H54 (cell line): ENCODE measurements around the gene ENGASE.

Experiments
- DNase-seq: peaks from one replicate; pipeline ENCODE4 v3.0.0; 2011; ENCODE audit warnings: low spot score, mixed read lengths; ENCODE audit not compliant: insufficient read length
- FAIRE-seq: peaks from 3 replicates; lab custom pipeline; 2011; peaks lifted over from hg19 to GRCh38; lab: Jason Lieb, UNC
- POLR2A ChIP-seq: IDR thresholded peaks from 2 replicates; pipeline ENCODE4 v1.6.1; 2011; ENCODE audit warnings: low read depth, mild to moderate bottlenecking, low read length

ENGASE gene

DNA sequence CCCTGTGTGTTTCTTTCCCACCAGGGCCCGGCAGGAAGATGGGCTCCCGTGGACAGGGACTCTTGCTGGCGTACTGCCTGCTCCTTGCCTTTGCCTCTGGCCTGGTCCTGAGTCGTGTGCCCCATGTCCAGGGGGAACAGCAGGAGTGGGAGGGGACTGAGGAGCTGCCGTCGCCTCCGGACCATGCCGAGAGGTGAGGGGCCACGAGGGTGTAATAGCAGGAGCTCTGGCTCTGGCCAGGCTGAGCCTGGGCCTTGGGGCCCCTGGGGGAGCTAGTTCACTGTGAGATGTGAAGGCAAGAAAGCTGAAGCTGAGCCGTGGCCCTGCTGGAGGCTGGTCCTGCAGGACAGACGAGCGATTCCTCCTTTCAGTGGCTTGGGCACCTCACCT is 30.7 kb upstream of the ENGASE start:
- no peak for TF ChIP-seq POLR2A
- FAIRE-seq (no peak), DNase-seq (no peak)

DNA sequence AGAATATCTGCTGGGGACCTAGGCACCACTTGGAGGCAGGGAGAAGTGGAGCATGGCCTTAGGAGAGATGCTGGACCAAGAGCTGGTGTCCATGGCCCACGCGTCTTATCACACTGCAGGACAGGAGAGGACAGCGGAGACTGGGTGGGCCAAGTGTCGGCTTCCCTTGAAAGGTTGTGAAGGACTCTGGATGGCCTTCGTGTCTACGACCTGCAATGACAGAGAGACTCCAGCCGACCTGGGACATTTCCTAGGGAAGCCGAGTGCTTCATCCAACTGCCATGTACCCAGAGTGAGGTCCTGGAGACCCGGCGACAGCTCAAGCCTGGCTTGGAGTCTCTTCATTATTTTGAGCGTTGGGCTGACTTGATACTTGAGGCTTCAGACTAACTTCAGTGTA is 30.2 kb upstream of the ENGASE start:
- DNase-seq, result no peak
- TF ChIP-seq POLR2A, result no peak
- no peak for FAIRE-seq

DNA sequence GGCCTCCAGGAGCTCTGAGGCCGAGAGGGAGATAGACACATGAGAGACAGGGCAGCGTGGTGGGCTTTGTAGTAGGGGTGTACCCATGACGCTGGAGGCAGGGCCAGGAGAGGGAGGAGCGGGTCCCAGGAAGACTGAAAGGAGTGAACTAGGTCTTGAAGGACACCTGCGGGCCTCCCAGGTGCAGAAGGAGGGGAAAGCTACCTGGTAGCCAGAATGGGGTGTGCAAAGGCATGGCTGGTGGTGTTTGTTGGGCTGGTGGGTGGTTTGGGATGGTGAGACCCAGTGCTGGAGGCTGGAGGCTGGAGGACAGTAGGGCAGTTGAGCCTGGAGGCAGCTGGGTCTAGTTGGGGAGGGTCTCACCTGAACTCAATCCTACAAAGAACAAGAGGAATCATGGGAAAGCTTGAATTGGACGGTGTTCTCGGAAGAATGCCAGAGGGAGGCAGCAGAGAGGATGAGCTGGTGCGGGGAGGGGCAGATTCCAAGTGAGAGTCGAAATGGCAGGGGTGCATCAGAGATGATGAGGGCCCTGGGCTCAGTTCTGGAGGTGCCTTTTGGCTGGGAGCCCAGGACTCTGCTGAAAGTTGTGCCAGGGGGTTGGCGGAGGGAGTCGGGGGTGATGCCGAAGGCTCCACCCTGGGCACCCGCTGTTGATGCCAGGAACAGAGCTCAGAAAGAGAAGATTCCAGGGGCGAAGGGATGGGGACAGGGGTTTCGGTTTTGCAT is 29.5 kb upstream of the ENGASE start:
- no peak for TF ChIP-seq POLR2A
- DNase-seq, result no peak
- FAIRE-seq, result no peak

DNA sequence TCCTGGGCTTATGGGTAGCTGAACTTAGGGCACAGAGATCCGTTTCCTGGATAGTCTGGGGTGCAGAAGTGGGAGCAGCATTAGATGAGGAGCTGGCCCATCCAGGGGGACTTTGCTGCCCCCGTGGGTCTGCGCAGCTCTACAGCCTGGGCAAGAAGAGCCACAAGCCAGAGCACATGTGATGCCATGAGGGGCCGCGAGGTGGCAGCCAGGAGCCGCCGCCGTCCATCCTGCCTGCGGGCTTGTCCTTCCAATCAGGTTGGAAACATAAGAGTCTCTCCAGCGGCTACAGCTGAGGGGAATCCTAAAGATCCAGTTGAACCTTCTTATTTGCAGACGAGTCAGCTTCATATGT is 28.8 kb upstream of the ENGASE start:
- DNase-seq (peak; percentile 72), FAIRE-seq (no peak)
- TF ChIP-seq POLR2A, result no peak

DNA sequence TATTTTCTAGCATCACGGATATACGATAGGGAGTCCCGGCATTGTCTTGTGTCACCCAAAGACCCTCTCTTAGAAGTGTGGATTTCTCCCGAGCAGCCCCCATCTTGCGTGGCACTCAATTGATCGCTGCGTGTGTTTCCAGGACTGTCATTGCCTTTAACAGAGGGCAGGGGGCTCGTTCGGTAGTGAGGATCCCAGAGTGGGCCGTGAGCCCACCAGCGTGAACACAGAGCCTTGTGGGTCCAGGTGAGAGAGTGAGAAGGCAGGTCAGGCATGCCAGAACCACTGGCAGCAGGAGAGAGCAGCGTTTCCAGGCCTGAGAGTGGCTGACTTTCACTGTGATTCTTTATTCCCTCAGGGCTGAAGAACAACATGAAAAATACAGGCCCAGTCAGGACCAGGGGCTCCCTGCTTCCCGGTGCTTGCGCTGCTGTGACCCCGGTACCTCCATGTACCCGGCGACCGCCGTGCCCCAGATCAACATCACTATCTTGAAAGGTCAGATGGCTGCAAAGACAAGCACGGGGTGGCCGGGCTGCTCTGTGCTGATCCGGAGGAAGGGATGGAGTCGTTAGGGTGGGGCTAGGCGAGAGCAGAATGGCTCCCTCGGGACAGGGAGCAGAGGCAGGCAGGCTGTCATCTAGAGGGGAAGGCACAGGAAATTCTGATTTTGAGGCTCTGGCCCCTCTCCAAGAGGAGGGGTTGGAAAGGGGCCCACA is 28.3 kb upstream of the ENGASE start:
- no peak for FAIRE-seq
- DNase-seq, result no peak
- TF ChIP-seq POLR2A, result no peak

DNA sequence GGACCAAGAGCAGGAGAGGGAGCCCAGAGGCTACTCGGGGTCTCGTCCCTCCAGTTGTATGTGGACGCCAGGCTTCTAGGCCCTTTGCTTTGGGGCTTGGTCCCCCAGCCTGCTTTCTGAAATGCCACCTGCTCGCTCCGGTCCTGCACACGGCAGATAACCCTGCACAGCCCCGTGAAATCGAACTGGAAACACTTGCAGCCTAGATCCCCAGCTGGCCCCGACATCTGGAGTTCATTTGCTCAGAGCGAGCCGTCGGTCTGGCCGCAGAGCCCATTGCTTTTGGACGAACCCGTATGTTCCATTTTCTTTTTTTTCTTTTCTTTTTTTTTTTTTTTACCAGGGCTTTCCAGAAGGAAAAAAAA is 27.7 kb upstream of the ENGASE start:
- no peak for DNase-seq
- no peak for TF ChIP-seq POLR2A
- FAIRE-seq, result no peak

DNA sequence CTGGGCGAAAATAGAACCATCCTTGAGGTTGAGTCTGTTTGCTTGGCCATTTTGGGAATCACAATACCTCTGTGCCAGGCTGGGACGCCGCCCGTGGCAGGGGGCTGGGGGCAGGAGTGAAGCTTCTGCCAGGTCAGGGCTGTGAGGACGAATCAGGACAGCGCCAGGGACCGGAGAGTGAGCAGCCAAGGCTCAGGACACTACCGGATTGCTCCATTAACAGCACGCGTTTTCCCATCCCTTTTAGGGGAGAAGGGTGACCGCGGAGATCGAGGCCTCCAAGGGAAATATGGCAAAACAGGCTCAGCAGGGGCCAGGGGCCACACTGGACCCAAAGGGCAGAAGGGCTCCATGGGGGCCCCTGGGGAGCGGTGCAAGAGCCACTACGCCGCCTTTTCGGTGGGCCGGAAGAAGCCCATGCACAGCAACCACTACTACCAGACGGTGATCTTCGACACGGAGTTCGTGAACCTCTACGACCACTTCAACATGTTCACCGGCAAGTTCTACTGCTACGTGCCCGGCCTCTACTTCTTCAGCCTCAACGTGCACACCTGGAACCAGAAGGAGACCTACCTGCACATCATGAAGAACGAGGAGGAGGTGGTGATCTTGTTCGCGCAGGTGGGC is 27.2 kb upstream of the ENGASE start:
- FAIRE-seq, result no peak
- DNase-seq, result no peak
- TF ChIP-seq POLR2A, result no peak

DNA sequence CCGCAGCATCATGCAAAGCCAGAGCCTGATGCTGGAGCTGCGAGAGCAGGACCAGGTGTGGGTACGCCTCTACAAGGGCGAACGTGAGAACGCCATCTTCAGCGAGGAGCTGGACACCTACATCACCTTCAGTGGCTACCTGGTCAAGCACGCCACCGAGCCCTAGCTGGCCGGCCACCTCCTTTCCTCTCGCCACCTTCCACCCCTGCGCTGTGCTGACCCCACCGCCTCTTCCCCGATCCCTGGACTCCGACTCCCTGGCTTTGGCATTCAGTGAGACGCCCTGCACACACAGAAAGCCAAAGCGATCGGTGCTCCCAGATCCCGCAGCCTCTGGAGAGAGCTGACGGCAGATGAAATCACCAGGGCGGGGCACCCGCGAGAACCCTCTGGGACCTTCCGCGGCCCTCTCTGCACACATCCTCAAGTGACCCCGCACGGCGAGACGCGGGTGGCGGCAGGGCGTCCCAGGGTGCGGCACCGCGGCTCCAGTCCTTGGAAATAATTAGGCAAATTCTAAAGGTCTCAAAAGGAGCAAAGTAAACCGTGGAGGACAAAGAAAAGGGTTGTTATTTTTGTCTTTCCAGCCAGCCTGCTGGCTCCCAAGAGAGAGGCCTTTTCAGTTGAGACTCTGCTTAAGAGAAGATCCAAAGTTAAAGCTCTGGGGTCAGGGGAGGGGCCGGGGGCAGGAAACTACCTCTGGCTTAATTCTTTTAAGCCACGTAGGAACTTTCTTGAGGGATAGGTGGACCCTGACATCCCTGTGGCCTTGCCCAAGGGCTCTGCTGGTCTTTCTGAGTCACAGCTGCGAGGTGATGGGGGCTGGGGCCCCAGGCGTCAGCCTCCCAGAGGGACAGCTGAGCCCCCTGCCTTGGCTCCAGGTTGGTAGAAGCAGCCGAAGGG is 26.4 kb upstream of the ENGASE start:
- DNase-seq (no peak), FAIRE-seq (no peak)
- no peak for TF ChIP-seq POLR2A

DNA sequence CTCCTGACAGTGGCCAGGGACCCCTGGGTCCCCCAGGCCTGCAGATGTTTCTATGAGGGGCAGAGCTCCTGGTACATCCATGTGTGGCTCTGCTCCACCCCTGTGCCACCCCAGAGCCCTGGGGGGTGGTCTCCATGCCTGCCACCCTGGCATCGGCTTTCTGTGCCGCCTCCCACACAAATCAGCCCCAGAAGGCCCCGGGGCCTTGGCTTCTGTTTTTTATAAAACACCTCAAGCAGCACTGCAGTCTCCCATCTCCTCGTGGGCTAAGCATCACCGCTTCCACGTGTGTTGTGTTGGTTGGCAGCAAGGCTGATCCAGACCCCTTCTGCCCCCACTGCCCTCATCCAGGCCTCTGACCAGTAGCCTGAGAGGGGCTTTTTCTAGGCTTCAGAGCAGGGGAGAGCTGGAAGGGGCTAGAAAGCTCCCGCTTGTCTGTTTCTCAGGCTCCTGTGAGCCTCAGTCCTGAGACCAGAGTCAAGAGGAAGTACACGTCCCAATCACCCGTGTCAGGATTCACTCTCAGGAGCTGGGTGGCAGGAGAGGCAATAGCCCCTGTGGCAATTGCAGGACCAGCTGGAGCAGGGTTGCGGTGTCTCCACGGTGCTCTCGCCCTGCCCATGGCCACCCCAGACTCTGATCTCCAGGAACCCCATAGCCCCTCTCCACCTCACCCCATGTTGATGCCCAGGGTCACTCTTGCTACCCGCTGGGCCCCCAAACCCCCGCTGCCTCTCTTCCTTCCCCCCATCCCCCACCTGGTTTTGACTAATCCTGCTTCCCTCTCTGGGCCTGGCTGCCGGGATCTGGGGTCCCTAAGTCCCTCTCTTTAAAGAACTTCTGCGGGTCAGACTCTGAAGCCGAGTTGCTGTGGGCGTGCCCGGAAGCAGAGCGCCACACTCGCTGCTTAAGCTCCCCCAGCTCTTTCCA is 25.5 kb upstream of the ENGASE start:
- TF ChIP-seq POLR2A, result no peak
- FAIRE-seq (no peak), DNase-seq (no peak)

DNA sequence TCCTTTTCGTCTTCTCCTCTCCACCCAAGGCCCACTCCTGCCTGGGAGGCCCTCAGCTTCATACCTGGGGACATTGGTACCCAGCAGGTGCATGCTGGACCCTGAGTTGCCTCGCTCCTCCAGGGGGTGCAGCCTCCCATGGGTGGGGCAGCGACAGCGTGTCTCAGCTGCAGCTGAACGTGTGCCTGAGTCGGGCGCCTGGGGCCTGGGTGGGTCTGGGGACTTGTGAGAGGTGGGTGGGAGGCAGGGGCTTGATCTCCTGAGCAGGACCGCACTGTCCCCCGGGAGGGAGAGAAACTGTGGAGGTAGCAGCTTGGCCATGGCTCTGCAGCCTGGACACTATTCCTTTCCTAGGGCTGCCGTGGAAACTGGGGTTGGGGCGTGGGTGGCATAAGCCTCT is 24.8 kb upstream of the ENGASE start:
- no peak for TF ChIP-seq POLR2A
- no peak for DNase-seq
- FAIRE-seq, result no peak

DNA sequence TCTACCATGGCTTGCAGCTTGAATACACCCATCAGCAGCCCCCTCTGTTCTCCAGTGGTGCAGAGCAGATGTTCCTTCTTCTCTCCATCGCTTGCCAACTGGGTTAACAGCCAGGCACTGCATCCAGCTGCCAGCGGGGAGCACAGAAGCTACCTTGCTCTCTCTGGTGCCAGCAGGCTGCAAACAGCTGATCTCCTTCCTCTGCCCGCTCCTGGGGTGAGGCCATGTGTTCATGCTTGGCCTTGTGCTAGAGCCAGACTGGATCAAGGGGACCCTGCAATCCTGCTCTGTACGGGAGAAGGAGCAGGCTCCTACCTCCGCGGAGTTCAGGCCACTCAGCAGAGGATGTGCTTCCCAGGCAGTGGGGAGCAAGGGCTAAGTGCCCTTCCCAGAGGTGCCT is 24.1 kb upstream of the ENGASE start:
- no peak for DNase-seq
- no peak for FAIRE-seq
- TF ChIP-seq POLR2A, result no peak

DNA sequence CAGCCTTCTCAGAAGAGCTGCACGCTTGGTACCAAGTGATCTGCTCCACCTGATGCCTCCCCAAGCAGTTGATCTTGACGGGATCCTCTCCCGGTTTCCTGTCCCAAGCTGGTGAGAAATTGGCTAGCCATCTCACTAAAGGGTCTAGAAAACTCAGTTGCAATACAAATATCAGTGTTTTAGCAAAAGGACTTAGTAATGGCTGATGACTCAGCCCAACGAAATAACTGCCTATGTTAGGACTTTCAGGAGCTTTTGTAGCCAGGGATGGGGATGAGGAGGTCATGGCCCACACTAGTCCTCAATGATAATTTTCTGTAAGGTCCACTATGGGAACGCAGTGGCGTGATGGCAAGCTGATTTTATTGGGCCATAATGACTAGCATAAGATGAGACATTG is 23.3 kb upstream of the ENGASE start:
- DNase-seq (no peak), FAIRE-seq (no peak)
- no peak for TF ChIP-seq POLR2A

DNA sequence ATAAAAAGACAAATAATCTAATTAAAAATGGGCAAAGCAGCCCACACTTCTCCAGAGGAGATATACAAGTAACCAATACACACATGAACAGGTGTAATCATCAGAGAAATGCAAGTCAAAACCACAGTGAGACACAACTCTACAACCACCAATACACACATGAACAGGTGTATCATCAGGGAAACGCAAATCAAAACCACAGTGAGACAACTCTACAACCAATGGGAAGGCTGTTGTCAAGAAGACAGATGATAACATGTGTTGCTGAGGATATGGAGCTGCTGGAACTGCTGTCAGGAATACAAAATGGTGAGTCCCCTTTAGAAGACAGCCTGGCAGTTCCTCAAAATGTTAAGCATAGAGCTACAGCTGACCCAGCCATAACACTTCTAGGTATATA is 22.5 kb upstream of the ENGASE start:
- TF ChIP-seq POLR2A, result no peak
- no peak for DNase-seq
- FAIRE-seq, result no peak
